CD4-positive, alpha-beta T cell treated with Interleukin-17A for 1 hour (primary cell): Measurements from ENCODE around the gene LCORL.
"Not testable (repeated sequence)": the region's sequence is repeated elsewhere in the genome, so short reads cannot be mapped to it uniquely, and the experiment has no call there.

Experiments
- DNase-seq: peaks from one replicate; pipeline ENCODE4 v3.0.0-alpha.2; 2020

The LCORL gene

DNA sequence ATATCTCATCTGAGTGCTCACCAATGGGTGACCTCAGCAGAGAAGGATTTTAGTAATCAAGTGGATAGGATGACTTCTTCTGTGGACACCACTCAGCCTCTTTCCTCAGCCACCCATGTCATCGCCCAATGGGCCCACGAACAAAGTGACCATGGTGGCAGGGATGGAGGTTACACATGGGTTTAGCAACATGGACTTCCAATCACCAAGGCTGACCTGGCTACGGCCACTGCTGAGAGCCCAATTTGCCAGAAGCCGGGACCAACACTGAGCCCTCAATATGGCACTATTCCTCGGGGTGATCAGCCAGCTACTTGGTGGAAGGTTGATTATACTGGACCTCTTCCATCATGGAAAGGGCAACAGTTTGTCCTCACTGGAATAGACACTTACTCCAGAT, 97.4 kb downstream of the LCORL start:
- no peak for DNase-seq

DNA sequence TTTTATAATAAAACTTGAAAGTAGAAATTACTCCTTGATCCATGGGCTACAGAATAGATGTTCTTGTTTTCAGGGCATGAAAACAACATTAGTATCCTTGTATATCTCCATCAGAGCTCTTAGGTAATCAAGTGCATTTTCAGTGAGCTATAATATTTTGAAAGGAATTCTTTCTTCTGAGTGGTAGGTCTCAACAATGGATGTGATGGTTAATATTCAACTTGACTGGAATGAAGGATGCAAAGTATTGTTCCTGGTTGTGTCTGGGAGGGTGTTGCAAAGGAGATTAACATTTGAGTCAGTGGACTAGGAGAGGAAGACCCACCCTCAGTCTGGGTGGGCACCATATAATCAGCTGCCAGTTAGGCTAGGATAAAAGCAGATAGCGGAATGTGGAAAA, 100.1 kb downstream of the LCORL start:
- DNase-seq = no peak

DNA sequence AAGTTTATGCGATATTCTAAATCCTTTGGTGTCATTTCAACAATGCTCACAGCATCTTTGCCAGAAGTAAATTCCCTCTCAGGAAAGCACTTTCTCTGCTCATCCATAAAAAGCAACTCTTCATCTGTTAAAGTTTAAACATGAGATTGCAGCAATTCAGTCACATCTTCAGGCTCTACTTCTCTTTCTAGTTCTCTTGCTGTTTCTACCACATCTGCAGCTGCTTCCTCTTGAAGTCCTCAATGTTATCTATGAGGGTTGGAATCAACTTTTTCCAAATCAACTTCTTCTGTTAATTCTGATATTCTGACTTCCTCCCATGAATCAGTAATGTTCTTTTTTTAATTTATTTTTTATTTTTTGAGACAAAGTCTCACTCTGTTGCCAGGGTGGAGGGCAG, 100.9 kb downstream of the LCORL start:
- DNase-seq = no peak

DNA sequence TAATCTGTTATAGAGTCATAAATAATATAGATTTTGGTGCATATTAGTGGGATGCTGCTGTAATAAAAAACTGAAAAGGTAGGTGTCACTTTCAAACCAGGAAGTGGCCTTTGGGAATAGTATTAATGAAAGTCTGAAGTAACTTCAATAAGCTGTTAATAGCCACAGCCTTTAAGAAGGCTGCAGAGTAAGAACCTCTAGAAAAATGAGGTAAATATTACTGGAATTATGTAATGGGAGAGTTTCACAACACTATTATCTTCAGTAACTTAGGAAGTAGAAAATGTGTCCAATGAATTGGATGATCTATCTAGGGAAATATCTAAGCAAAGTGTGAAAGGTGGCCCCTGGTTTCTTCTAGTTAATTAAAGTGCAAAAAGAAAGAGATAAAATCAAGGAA, 106.1 kb downstream of the LCORL start:
- DNase-seq = no peak

DNA sequence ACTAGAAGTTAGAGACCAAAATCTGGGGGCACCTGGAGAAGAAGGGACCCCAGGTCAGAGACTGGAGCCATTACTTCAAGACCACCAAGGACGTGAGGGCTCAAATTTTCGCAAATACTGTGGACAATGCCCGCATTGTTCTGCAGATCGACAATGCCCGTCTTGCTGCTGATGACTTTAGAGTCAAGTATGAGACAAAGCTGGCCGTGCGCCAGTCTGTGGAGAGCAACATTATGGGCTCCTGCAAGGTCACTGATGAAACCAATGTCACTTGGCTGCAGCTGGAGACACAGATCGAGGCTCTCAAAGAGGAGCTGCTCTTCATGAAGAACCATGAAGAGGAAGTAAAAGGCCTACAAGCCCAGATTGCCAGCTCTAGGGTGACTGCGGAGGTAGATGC, 109.5 kb downstream of the LCORL start:
- DNase-seq = no peak

DNA sequence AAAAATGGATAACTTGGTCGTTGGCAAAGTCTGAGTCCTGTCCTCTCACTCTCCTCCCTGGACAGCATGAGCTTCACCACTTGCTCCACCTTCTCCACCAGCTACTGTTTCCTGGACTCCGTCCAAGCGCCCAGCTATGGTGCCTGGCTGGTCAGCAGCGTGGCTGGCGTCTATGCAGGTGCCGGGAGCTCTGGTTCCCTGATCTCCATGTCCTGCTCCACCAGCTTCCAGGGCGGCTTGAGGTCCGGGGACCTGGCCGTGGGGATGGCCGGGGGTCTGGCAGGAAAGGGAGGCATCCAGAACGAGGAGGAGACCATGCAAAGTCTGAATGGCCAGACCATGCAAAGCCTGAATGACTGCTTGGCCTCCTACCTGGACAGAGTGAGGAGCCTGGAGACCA, 109.9 kb downstream of the LCORL start:
- DNase-seq = no peak

DNA sequence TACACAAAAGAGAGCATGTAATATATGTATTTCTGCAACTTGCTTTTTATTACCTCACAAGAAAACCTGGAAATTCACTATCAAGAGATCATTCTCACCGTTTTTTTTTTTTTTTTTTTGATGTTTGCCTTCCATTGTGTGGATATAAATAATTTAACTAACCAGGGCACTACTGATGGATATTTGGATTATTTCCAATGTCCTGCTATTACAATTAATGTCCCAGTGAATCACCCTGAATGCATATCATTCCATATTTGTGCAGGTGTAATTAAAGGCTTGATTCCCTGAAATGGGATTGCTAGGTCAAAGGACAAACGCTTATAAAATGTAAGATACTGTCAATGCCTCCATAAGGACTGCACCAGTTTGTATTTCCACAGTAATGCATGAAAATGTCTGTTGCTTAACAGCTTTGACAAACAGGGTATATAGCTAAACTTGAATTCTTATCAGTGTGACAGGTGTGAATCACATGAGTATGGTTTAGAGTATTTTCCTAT, 123.0 kb downstream of the LCORL start:
- DNase-seq = no peak

DNA sequence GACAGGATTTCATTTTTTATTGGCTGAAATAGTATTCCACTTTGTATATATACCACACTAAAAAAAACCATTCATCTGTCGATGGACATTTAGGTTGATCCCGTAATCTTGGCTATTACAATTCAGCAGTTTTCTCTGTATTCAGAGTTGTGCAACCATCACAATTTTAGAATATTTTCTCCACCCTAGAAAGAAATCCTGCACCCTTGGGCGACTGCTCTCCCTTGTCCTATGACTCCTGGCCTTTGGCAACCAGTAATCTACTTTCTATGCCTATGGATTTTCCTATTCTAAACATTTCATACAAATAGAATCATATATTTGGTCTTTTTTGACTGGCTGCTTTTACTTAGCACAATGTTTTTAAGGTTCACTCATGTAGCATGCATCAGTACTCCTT, 126.1 kb downstream of the LCORL start:
- DNase-seq = no peak

DNA sequence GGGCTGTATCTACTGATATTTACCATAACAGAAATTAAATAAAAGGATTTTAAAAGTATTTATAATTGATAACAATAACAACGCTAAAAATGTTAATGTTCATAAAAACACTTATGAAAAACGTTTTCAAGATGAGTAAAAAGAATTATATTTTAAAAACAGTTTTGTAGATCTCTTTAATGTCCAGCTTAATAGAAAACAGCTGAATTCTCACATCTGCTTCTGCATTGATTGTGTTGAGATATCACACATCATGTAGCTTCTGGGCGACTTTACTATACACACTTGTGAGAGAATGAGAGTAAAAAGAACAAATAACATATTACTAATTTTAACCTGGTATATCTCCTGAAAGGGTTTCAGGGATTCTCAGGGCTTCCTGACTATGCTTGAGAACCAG, 127.1 kb downstream of the LCORL start:
- DNase-seq = no peak

DNA sequence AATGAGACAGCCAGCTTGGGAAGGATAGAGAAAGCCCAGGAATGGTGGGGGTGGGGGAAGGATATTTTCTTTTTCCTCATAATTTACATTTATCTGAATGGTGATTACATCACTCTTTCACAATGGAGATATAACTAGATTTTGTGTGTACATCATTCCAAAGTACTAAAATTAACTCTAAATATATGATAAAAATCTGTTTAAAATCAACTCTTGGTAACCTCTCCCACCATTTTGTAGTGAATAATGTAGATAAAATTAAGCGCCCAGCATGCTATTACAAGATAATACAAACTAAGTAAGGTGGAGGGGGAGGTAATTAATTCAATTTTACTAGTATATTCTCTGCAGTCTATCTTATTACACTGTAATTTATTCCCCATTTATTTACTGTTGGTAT, 131.9 kb downstream of the LCORL start:
- no peak for DNase-seq

DNA sequence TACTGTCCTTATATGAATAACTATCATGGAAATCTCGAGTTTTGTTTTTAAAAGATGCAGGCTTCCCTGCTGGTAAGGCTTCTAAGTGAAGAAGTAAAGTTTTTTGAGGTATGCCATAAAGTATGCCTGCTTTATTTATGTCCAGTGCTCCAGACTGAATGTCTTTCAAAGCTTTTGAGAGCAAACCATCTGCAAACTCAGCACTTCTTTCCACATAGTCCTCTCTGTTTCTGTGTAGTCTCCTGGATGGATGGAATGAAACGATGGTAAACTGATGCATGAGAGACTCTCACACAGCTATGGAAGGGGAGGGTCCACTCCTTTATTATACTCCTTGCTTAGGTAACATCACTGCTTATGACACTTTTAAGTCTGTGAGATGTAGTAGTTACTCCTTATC, 137.0 kb downstream of the LCORL start:
- DNase-seq = no peak

DNA sequence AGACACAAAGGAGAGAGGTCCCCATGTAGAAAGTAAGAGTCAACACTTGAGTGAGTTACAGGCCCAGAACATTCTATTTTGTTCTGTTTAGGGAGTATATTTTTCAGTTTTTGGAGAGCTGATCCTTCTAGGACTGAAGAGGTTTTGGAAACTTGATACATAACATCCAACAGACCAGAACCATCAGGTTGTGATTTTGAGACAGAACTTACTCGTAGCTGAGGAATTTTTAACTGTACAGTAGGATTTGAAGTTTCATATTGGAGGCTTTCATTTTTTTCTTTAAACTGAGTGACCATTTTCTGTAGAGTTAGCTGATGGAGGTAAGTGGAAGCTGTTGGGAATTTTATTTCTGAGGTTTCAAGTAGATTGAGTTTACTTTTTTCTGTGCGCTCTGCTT, 137.5 kb downstream of the LCORL start:
- DNase-seq = no peak

DNA sequence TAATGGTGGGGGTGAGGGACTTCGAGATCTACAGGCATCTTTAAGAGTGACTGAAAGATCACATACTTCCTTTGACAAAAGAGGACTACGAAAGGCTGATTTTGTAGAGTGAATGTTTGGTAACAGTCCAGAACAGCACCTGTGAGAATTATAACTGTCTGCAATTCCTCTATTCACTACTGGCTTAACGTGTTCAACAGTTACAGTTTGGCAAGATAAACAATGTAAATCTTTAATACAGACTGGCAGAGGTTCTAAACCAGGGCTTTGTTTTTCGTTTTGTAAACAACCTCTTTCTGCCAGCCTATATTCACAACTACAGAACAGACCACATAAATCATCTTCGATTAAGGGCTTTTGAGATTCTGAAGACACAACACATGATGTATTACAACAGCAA, 143.9 kb downstream of the LCORL start:
- no peak for DNase-seq

DNA sequence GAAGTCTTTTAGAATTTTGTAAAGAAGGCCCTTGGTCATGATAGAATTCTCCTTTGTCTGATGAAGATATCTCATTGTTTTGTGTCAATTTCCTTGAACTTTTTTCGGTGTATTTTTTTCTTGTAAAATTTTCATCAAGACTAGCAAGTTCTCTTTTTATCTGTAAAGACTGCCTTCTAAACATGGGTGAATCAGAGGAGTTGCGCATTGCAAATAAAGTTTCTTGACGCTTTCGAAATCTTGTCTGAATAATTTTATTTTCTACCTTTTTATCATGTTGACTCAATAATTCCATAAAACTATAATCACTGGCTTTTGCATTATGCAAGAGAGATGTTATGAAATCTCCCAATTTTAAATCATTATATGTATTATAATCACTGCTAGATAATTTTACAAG, 144.6 kb downstream of the LCORL start:
- no peak for DNase-seq

DNA sequence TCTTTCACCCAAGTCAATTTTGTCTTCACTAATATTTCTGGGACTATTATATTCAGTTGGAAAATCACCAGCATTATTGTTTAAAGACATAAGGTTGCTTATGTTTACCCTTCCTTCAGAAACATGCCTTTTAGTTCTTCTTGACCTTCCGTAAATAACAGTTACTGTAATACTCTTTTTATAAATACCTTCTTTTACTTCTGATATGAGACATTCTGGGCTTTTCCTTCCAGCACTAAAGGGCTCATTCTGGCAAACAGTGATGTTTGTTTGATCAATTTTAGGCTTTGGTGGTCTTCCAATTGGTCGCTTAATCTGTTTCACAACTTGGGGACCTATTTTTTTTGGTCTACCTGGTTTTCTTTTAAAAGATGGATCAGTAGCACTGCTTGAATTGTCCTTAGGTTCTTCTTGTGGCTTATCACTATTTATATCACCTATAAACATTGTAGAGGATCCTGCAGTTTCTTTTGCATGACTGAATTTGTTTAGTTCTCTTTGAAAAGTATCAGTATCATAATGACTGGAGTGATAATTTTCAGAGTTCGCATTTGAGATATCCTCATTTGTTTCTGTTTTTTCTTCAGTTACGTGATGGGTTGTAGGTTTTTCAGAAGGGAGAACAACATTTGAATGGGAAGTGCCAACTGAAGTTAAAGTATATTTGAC, 146.0 kb downstream of the LCORL start:
- DNase-seq = no peak

DNA sequence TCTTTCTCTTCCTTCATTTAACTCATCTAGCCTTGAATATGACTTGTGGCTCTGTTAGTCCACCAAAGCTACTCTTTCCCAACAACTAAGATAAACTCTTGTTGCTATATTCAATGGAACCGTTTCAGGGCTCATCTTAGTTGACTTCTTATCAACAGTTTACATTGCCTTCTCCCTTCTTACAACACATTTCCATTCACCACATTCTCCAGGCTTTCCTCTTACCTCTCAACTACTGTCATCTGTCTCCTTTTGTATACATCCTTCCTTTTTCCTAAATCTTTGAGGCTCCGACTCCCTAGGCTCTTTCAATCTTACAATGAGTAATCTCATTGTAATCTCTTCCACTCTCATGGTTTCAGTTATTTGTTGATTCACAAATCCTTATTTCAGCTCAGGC, 152.2 kb downstream of the LCORL start:
- no peak for DNase-seq

DNA sequence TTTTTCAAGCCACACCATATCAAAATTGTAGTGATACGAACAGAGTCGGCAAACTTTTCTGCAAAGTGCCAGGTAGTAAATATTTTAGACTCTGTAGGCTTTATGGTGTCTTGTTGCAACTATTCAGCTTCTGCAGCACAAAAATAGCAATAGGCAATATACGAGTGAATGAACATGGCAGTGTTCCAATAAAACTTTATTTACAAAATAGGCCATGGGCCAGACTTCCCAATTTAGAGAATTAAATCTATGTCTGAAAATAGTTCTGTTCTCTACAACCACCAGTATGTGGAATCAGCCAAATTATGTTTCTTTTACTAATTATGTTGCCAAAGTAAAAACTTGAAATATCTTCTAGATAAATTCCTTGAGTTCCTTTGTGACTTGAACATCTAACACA, 154.3 kb downstream of the LCORL start:
- no peak for DNase-seq

DNA sequence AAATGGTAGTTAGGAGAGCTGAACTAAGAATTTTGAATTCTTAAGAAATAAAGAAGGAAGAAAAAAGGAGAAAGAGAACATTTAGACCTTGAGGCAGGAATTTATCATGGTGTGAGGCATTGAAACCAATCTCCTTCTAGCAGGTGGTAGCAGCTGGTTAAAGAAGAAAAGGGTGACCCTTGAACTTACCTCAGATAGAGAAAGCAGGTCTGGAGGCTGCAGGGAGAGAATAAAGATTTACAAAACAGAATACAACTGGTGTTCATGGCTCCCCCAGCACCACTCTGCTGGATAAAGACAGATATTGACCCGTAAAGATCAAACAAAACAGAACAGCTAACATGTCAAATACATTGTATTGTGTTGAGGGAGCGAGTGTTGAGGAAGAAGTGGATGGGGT, 154.7 kb downstream of the LCORL start:
- DNase-seq = no peak

DNA sequence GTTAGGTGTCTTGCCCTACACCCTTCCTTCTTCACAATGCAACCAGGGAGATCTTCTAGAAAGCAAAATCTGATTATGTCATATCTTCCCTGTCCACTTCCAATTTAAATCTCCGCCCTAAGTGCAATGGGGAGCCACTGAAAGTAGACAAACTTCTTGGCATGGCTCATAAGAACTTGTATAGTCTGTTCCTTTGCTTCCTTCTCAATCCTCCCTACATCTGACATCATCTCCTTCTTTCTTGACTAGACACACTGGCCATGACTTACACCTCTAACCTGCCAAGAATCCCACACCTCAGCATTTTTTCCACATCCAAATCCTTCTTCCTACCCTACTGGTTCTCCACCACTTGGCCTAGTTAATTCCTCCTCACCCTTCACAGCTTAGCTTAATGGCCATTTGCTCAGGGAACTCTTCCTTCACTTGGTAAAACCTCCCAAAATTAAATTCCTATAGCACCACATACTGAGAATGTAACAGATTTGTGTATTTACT, 155.6 kb downstream of the LCORL start:
- no peak for DNase-seq

DNA sequence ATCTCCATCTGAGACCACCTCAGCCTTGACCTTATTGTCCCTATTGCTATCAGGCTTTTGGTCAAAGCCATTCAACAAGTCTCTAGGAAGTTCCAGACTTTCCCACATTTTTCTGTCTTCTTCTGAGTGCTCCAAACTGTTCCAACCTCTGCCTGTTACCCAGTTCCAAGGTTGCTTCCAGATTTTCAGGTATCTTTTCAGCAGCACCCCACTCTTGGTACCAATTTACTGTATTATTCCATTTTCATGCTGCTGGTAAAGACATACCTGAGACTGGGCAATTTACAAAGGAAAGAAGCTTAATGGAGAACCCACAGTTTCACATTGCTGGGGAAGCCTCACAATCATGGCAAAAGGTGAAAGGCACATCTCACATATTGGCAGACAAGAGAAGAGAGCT, 159.6 kb downstream of the LCORL start:
- not testable (repeated sequence) for DNase-seq

DNA sequence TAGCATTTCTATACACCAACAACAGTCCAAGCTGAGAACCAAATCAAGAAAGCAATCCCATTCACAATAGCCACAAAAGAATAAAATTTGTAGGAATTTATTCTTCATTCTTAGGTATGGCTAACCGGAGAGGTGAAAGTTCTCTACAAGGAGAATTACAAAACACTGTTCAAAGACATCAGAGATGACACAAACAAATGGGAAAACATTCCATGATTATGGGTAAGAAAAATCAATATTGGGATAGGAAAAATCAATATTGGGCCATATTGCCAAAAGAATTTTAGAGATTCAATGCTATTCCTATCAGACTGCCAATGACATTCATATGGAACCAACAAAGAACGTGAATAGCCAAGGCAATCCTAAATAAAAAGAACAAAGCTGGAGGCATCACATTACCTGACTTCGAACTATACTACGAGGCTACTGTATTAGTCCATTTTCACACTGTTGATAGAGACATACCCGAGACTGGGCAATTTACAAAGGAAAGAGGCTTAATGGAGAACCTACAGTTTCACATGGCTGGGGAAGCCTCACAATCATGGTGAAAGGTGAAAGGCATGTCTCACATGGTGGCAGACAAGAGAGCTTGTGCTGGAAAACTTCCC, 161.7 kb downstream of the LCORL start:
- no peak for DNase-seq

DNA sequence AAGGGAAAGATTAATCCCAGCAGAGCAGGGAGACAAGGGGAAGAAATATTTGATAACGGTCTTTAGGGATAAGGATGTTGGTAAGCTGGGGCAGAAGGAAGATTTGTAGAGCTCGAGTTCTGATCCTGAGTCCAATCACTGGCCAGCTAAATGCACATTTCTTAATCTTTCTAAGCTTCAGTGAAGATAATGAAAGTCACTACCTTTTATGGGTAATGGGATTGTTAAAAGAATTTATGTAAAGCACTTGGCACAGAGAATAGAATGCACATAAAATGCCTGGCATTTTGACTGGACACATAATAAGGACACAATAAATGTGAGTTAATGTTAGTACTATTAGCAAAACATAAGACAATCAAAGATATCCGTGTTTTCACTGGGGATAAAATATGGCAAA, 167.5 kb downstream of the LCORL start:
- no peak for DNase-seq

DNA sequence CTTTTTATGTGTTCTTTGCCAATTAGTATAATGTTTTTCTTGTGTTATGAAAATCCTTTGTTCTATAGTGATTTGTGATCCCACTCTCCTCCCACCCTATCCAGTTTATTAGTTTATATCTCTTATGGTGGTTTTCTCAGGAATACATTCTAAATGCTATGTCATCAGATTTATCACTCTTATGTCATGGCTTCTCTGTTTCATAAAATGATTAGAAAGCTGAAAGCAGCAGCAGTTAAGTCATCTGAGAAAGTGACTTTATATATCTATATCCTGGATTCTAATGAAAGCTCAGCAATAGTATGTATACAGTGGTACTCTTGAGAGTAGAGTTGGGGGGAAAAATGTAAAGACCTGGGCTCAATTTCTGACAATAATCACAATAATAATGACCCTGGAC, 169.6 kb downstream of the LCORL start:
- no peak for DNase-seq

DNA sequence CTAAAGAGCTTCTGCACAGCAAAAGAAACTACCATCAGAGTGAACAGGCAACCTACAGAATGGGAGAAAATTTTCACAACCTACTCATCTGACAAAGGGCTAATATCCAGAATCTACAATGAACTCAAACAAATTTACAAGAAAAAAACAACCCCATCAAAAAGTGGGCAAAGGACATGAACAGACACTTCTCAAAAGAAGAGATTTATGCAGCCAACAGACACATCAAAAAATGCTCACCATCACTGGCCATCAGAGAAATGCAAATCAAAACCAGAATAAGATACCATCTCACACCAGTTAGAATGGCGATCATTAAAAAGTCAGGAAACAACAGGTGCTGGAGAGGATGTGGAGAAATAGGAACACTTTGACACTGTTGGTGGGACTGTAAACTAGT, 171.3 kb downstream of the LCORL start:
- DNase-seq = not testable (repeated sequence)

DNA sequence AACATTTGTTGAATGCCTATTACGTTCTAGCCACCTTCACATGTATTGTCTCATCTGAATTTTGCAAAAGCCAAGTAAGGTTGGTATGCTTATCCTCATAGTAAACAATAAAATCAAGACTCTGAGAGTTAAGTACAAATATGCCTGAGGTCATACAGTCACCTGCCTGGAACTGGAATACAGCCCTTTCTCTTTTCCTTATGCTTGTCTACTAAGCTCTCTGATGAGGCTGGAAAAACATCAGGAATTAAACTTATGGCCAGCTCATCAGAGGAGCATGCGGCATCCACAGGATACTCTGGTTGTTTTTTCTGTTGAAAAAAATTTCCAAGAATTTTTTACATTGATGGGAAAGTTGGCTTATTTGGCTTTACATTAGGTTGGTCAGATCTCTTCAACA, 175.3 kb downstream of the LCORL start:
- DNase-seq = no peak
